Endometrial microvascular endothelial cells (primary cell): ENCODE results near the gene SCNN1B. TPM values are rescaled to one million over a fixed set of nuclear protein-coding genes. Genes with fewer than 3 reads are reported as not detected.
"Not testable (repeated sequence)": the region's sequence is repeated elsewhere in the genome, so short reads cannot be mapped to it uniquely, and the experiment has no call there.

Source experiments
- in situ Hi-C: cut with HindIII; loops from 2 replicates; pipeline ENCODE4 v1.10.0; 2017; ENCODE audit warnings: low sequenced_read_pairs, low pct_unique_long_range_greater_than_20kb; ENCODE audit errors: inconsistent ontology term
- total RNA-seq: library from RNA; depleted of rRNA; stranded (reverse); fragments of >200 nt; gene quantifications from one replicate; pipeline ENCODE4 v1.2.3, GENCODE V29; 2015; ENCODE audit errors: inconsistent ontology term

The SCNN1B gene
- total RNA-seq, 1 donor from 2014 or later: not detected

DNA sequence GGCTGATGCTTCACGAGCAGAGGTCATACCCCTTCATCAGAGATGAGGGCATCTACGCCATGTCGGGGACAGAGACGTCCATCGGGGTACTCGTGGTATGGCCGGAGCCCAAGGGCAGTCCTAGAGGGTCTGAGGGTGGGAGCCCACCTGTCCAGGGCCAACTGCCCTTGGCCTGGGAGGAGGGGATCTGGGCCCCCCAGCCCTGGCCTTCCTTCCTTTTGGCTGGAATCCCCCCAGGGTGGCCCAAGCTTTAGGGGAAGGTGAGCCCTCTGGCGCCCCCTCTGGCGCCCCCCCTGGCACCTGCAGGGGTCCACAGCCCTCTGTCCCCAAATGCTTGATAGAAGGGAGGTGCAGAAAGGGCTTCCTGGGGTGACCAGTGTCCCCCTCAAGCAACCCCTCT is 69.3 kb downstream of the SCNN1B start:
- in situ Hi-C loops: no loop called here

DNA sequence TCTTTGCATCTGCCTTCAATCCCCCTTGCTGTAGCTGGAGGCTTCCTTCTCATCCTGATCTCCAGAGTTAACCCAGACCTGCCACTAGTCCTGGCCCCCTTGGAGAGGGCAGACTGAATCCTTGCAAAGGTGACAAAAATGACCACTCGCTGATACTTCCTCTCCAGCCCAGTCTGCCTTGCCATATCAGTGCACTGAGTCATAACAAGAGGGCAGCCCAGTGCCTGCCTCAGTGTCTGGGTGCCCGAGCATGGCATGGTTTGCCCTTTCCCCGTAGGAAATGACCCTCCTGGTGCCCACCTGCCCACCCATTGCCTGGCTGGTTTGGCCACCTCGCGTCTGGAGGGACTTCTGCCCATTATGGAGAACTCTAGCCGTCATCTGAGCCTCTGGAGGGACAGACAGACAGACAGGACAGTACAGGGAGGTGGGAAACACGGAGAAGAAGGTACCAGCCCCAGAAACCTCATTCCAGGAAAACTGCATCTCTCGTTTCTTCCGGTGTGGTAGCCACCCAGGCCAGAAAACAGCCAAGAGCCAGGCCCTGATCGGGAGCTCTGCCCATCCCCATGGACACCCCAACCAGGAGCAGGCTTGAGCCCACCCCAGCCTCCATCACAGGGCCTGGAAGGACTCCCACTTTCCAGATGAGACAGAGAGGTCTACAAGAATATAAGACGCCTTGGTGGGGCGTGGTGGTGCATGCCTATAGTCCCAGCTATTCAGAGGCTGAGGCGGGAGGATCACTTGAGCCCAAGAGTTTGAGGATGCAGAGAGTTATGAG is 71.5 kb downstream of the SCNN1B start:
- in situ Hi-C loops: no loop called here

DNA sequence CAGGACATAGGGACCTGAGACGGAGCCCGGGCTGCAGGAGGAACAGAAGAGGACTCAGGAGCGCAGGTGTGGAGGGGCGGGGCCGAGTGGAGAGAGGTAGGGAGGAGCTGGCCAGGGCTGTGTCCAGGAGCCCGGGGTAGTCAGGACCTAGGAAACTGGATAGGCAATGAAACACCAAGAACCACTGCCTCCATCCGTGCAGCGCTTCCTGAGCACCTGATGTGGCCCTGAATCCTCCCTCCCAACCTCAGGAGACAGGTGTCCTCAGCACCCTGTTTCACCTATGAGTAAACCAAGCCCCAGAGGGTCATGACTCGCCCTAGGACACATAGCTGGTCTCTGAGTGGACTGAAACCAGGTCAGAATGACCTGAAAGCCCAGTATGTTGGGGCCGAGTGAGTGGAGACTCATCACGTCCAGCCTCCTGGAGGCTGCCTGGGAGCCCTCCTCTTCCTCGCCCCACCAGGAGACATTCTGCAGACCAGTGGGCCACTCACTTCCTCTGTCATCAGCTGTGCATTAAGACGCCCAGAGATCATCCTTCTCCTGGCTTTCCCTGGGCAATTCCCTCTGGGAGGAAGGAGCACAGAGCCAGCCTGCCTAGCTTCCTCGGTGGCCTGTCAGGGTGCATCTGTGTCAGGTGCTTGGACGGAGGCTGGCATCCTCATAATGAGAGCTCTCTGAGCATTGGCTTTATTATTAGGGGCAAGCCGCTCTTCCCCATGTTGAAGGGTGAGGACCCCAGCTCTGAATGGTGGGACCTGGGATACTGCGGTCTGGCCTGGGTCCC is 72.8 kb downstream of the SCNN1B start:
- in situ Hi-C loops: no loop called here

DNA sequence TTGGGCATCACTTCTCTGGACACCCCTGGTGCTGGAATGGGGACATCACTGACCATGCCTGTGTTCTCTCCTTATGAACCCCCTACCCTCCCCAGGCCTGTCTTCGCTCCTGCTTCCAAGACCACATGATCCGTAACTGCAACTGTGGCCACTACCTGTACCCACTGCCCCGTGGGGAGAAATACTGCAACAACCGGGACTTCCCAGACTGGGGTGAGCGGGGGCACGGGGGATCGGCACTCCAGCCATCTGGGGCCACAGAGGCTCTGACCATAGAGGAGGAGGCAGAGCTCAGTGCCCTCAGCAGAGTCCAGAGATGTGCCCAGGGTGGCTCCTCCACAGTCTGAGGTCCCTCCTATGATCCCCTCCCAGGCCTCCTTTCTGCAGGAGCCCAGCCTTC is 73.5 kb downstream of the SCNN1B start:
- in situ Hi-C loops: no loop called here

DNA sequence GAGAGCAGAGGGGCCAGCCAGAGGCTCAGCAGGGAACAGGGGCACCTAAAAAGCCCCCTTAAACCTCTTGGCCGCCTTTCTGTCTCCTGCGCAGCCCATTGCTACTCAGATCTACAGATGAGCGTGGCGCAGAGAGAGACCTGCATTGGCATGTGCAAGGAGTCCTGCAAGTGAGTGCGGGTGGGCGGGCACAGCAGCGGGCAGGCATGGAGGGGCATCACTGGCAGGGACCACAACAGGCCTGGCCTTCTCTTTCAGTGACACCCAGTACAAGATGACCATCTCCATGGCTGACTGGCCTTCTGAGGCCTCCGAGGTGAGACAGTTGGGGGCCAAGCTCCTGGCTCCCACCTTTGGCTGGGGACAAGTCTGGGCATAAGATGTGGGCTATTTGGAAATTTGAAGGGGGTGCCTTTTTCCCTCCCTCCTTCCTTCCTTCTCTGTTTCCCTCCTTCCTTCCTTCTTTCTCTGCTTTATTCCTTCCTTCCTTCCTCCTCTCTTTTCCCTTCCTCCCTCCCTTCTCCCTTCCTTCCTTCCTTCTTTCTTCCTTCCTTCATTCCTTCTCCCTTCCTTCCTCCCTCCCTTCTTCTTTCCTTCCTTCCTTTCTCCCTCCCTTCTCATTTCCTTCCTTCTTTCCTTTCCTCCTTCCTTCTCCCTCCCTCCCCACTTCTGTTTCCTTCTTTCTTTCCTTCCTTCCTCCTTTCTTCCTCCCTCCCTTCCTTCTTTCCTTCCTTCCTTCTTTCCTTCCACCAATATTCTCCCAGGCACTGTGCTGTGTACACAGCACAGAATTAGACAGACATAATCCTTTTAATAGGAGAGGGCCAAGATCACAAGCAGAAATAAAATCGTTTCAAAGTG is 75.2 kb downstream of the SCNN1B start:
- in situ Hi-C loops: no loop called here

DNA sequence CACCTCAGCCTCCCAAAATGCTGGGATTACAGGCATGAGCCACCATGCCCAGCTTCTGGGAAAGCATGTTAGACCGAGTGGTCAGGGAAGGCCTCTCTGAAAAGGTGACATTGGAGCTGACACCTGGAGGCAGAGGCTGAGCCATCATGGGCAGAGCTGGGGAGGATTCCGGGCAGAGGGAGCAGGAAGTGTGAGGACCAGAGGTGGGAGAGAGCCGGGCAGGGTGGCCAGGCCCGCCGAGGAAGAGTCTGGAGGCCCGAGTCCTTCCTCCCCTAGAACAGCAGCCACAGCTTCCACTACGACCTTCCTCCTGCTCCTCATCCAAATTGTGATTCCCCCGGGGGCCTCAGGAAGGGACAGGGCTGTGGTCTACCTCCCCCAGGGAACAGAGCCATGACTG is 76.2 kb downstream of the SCNN1B start:
- in situ Hi-C loops: no loop called here

DNA sequence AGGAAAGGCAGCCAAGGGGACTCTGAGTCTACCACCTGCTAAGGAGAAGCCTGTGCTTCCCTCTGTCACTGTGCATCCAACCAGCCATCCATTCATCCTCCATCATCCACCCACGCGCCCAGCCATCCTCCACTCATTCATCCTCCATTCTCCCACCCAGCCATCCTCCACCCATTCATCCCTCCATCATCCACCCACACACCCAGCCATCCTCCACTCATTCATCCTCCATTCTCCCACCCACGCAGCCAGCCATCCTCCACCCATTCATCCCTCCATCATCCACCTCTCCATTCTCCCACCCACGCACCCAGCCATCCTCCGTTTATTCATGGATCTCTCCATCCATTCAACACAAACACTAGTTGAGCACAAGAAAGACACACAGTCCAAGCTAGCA is 76.8 kb downstream of the SCNN1B start:
- in situ Hi-C loops: no loop called here

DNA sequence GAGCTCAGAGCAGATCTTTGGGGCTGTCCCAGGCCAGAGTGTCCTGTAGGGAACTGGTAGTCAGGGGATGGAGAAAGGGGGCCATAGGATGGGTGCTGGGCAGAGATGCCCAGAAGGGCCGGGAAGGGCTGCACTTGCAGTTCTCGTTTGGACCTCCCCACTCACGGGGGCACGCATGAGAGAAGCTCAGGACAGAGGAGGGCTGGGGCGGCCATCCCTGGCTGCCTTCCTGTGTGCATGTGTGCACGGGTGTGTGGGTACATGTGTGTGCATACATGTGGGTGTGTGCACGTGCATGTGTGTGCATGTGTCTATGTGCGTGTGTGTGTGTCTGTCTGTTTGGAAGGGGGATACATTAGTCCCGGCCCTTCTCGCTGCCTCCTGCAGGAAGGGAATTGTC is 77.6 kb downstream of the SCNN1B start:
- in situ Hi-C loops: no loop called here

DNA sequence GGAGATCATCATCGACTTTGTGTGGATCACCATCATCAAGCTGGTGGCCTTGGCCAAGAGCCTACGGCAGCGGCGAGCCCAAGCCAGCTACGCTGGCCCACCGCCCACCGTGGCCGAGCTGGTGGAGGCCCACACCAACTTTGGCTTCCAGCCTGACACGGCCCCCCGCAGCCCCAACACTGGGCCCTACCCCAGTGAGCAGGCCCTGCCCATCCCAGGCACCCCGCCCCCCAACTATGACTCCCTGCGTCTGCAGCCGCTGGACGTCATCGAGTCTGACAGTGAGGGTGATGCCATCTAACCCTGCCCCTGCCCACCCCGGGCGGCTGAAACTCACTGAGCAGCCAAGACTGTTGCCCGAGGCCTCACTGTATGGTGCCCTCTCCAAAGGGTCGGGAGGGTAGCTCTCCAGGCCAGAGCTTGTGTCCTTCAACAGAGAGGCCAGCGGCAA is 78.4 kb downstream of the SCNN1B start:
- in situ Hi-C loops: no loop called here

DNA sequence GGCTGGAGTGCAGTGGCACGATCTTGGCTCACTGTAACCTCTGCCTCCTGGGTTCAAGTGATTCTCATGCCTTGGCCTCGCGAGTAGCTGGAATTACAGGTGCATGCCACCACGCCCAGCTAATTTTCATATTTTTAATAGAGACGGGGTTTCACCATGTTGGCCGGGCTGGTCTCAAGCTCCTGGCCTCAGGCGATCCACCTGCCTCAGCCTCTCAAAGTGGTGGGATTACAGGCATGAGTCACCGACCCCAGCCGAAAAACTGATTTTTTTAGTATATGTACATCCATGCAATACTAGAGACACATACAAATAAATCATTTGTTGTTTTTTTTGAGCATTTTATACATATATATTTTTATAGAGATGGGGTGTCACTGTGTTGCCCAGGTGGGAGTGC is 79.6 kb downstream of the SCNN1B start:
- in situ Hi-C loops: not testable (repeated sequence)

DNA sequence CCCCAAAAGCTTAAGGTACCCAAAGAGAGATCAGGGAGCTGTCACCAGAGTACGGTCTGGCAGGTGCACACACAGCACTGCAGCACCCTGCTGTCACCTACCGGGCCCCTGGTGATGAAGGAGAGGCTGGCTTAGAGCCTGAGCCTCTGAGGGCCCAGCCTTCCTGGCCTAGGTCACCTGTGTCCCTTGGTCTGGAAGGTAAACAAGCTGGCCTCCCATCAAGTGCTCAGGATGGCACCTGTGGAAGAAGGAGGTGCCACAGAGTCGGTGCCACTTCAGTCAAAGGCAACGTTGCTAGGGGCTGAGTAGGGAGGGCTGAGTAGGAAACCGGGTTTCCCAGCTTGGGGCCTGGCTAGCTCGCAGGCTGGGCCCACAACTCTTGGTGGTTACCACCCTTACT is 80.2 kb downstream of the SCNN1B start:
- in situ Hi-C loops: no loop called here

DNA sequence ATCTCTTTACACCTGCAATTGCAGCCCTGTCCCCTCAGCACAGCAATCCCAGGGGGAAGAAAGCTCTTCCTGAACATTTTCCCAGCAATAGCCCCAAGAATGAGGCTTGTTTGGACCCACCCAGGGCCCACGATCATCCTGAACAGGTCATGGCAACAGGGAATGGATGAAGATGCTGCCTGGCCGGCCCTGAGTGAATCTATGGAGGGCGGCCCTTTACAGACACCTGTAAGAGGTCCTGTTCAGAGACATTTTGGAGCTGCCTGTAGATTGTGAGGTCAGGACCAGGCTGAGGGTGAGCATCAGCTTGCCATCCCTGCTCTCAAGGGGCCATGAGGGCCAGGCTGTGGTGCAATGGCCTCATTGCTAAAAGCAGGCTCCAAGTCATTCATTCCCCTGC is 81.8 kb downstream of the SCNN1B start:
- in situ Hi-C loops: no loop called here

DNA sequence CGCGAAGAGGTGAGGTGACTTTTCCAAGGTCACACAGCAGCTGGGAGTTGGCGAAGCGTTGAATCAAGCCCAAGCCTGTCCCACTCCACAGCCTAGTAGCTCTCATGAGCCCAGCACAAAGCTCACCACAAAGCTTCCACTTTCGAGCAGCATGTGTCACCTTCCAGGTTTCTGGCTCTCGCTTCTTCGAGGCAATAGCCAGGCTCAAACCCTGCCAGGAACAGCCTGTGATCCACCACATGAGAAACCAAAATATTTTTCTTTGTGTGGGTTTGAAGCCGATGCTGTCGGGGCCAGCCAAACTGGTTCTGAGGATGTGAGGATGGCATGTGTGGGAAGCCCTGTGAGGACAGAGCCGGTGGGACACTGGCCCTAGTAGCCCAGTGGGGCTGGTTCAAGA is 82.8 kb downstream of the SCNN1B start:
- in situ Hi-C loops: no loop called here

DNA sequence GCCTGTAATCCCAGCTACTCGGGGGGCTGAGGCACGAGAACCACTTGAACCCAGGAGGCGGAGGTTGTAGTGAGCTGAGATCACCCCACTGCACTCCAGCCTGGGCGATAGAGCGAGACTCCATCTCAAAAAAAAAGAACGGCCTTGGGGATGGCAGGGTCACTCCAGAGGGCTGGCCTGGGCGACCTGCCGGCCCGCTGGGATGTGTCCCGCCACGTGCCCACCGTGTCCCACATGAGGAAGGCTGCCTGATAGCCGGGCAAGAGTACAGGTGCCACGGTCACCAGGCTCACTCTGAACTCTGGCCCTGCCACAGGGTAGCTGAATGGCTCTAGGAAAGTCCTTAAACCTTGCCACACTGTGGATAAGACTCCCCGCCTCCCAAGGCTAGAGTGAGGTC is 83.3 kb downstream of the SCNN1B start:
- in situ Hi-C loops: no loop called here

DNA sequence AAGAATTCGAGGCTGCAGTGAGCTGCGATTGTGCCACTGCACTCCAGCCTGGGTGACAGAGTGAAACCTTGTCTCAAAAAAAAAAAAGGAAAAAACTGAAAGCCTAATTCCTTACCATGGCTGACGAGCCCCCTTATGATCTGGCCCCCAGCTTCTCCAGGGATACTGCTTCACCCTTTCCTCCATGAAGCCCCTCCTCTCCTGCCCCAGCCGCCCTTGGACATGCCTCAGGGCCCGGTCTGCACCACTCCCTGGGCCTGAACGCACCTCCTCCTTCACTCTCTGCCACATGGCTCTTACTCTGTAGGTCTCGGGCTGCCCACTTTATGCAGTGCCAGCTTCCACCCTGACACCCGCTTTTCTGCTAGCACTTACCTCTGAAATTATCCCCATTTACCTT is 85.6 kb downstream of the SCNN1B start:
- in situ Hi-C loops: no loop called here

DNA sequence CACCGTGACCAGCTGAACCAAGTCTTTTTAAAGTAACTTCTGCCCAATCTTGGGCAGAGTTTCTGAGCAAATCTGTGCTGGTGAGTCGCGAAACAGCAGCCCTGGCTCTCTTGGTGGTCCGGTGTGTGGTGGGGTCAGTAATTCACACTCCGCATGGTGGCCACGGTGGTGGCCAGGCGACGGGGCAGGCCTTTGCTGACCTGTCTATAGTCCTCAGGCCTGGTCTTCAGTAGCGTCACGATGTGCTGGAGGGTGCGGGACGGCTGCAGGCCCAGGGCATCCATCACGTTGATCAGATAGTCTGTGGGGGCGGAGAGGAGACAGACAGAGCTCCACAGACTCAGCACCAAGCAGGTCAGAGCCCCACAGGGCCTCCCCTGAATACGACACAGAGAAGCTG is 86.7 kb downstream of the SCNN1B start:
- in situ Hi-C loops: no loop called here

DNA sequence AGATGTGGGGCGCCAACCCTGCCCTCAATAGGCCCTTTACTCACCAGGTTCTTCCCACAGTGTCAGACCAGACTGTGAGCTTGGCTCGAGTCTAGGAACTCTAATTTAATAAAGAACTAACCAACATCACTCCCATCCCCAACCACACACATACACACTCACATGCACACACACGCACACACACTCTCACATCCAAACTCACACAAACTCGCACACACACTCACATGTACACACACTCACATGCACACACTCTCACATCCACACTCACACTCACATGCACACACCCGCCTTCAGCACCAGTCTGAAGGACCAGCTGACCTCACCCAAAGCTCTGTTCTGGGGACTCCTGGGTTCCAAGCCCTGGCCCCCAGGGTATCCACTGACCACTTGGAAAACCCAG is 87.1 kb downstream of the SCNN1B start:
- in situ Hi-C loops: no loop called here

DNA sequence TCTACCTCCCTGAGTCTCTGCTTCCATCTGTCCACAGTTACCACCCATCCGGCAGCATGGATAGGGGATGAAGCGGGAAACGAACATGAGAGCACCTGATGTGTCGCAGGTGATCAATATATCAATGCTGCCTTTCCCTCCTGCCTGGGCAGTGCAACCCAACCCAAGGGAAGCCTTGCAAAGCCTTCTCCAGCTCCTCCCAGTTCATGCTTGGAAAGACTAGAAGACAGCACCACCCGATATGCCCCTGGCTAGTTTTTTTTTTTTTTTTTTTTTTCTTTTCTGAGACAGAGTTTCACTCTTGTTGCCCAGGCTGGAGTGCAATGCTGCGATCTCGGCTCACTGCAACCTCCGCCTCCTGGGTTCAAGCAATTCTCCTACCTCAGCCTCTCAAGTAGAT is 87.8 kb downstream of the SCNN1B start:
- in situ Hi-C loops: not testable (repeated sequence)

DNA sequence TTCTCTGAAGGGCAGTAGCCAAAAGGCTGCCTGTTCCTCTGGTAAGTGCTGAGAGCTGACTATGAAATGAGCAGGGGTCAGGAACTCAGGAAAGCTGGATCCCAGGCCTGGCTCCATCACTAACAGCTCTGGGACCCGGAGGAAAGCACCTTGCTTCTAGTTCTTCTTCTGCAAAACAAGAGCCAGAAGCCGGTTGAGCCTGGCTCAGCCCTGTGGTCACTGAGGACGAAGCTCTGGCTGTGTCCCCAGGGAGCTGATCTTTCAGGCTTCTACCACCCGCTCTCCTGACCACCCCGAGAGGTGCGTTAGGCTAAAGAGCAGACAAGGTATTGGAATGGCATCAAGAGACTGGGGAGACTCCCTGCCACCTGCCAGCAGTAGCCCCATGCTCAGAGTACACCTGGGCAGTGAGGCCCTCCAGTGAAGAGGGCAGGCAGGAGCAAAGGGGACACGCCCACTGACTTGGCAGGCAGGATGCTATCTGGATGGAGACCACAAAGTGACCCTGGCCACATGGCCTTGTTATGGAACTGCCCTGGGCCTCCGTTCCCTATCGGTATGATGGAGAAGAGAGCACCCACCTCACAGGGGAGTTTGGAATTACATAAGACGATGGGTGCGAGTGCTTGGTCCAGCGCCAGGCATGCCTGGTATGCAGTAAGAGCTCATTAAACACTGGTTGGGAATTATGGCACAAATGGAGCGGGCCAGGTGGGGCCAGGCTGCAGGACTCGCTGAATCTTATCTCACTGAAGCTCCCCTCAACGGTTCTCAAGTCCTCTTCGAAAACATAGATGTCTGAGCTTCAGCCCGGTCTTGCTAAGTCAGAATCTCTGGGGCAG is 89.5 kb downstream of the SCNN1B start:
- in situ Hi-C loops: no loop called here
